Measurements from ENCODE around the gene ULK1.

Gene ULK1

DNA sequence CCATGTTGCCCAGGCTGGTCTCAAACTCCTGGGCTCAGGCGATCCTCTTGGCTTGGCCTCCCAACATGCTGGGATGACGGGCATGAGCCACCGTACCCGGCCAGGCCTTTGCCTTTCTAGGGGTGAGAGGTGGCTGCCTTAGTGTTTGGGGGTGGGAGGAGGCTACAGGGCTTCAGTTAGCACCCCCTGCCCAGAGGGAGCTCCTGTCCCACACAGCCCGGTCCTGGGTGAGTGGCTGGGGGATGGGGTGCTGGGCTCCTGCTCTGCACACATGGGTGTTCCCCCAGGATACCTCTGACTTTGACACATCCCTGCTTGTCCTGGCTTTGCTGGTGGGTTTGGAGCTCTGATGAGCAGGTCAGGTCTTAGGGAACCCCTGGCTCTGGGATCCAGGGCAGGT, 9.9 kb downstream of the ULK1 start:
- Histone ChIP-seq H3K9me3 (ENCODE audit: control insufficient read depth, low read length) (no peaks in the 10 kb centered on the region), H2AFZ (no peak overlapping the region), H3K4me1 (peaks cover 8% of the 10 kb centered on the region), H3K27me3 (ENCODE audit: control insufficient read depth, insufficient read depth, low read length) (no peaks in the 10 kb centered on the region), H3K79me2 (peaks cover 62% of the 10 kb centered on the region), H3K36me3 (ENCODE audit: control insufficient read depth, insufficient read depth, low read length) (no peaks in the 10 kb centered on the region), H3K9ac (no peak overlapping the region), H3K4me2 (ENCODE audit: low read length) (no peak overlapping the region), H3K27ac (no peak overlapping the region), H3K4me3 (ENCODE audit: low read depth, low read length) (no peak overlapping the region)
- TF ChIP-seq, protein P1, sequence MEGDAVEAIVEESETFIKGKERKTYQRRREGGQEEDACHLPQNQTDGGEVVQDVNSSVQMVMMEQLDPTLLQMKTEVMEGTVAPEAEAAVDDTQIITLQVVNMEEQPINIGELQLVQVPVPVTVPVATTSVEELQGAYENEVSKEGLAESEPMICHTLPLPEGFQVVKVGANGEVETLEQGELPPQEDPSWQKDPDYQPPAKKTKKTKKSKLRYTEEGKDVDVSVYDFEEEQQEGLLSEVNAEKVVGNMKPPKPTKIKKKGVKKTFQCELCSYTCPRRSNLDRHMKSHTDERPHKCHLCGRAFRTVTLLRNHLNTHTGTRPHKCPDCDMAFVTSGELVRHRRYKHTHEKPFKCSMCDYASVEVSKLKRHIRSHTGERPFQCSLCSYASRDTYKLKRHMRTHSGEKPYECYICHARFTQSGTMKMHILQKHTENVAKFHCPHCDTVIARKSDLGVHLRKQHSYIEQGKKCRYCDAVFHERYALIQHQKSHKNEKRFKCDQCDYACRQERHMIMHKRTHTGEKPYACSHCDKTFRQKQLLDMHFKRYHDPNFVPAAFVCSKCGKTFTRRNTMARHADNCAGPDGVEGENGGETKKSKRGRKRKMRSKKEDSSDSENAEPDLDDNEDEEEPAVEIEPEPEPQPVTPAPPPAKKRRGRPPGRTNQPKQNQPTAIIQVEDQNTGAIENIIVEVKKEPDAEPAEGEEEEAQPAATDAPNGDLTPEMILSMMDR (IDR thresholded peaks at IDR 0.05) = no peak

GRCh38 chr12:131905081-131905629, 10.7 kb downstream of the ULK1 start:
- Histone ChIP-seq H3K4me3 (ENCODE audit: low read depth, low read length) (no peak overlapping the region), H3K27ac (no peak overlapping the region), H3K4me1 (peaks cover 13% of the 10 kb centered on the region)

GRCh38 chr12:131905630-131906091, 11.2 kb downstream of the ULK1 start:
- Histone ChIP-seq H2AFZ (no peak overlapping the region), H3K27me3 (ENCODE audit: control insufficient read depth, insufficient read depth, low read length) (no peaks in the 10 kb centered on the region), H3K79me2 (peaks cover 50% of the 10 kb centered on the region), H3K9me3 (ENCODE audit: control insufficient read depth, low read length) (no peaks in the 10 kb centered on the region), H3K9ac (no peak overlapping the region), H3K4me1 (peaks cover 18% of the 10 kb centered on the region), H3K36me3 (ENCODE audit: control insufficient read depth, insufficient read depth, low read length) (no peaks in the 10 kb centered on the region), H3K4me2 (ENCODE audit: low read length) (no peak overlapping the region), H3K27ac (no peak overlapping the region), H3K4me3 (ENCODE audit: low read depth, low read length) (no peak overlapping the region)
- TF ChIP-seq, protein P1 (IDR thresholded peaks at IDR 0.05) = no peak

More at GRCh38 chr12:131905081-131905629, 10.7 kb downstream of the ULK1 start:
- TF ChIP-seq, protein P1 (IDR thresholded peaks at IDR 0.05) = no peak
- Histone ChIP-seq H3K9ac (no peak overlapping the region), H3K27me3 (ENCODE audit: control insufficient read depth, insufficient read depth, low read length) (no peaks in the 10 kb centered on the region), H3K79me2 (peaks cover 55% of the 10 kb centered on the region), H3K9me3 (ENCODE audit: control insufficient read depth, low read length) (no peaks in the 10 kb centered on the region), H3K36me3 (ENCODE audit: control insufficient read depth, insufficient read depth, low read length) (no peaks in the 10 kb centered on the region), H3K4me2 (ENCODE audit: low read length) (no peak overlapping the region), H2AFZ (no peak overlapping the region)

DNA sequence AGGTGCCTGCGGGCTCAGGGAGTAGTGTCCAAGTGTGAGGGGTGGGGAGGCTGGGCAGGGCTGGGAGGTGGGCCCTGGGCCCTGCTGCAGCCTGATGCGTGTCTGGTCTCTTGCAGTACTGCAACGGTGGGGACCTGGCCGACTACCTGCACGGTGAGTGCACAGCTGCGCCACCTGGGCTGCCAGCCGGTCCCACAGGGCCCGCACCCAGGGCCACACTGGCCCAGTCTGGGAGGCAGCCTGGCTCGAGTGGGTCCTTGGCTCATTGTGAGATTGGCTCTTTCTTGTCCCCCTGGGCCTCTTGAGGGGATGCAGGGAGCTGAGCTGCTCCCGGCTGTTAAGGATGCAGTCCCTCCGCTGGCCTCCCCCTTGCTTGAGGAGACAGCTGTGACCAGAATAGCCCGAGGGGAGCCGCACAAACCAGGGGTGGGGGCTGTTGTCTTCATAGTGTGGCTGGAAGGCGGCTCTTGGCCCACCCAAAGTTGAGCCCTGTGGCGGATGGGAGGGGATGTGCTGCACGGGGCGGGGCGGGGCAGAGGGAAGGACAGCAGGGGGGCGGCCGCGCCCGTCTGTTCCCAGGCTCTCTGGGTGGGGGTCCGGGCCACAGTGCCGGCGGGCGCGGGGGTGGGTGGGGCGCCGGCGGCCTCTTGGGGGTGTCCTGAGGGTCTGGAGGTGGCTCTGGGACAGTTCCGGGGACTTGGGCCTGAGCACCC, 13.1 kb downstream of the ULK1 start:
- H3K9me3 ChIP-seq (ENCODE audit: control insufficient read depth, low read length) = no peaks in the 10 kb centered on the region
- peaks cover 37% of the 10 kb centered on the region for H3K79me2 ChIP-seq
- no peak overlapping the region for H2AFZ ChIP-seq
- H3K27me3 ChIP-seq (ENCODE audit: control insufficient read depth, insufficient read depth, low read length) = no peaks in the 10 kb centered on the region
- no peak overlapping the region for H3K4me3 ChIP-seq (ENCODE audit: low read depth, low read length)
- no peak overlapping the region for H3K4me2 ChIP-seq (ENCODE audit: low read length)
- H3K9ac ChIP-seq = no peak overlapping the region
- TF ChIP-seq, protein P1 (IDR thresholded peaks at IDR 0.05) = no peak
- H3K36me3 ChIP-seq (ENCODE audit: control insufficient read depth, insufficient read depth, low read length) = no peaks in the 10 kb centered on the region
- H3K27ac ChIP-seq = no peak overlapping the region
- peaks cover 27% of the 10 kb centered on the region for H3K4me1 ChIP-seq
